Neural cell (in vitro differentiated cells): ENCODE measurements around the gene CELA2B. TPM values are rescaled to one million over a fixed set of nuclear protein-coding genes. Genes with fewer than 3 reads are reported as not detected.

Experiments
- H2AFZ ChIP-seq: fragments of 200-600, 300-800 bp; sonication (generic), shearing (Covaris generic); 2 replicates; pipeline ENCODE4 v1.6.0; 2014; ENCODE audit warnings: low read depth, mild to moderate bottlenecking, antibody characterized with exemption, low read length, moderate library complexity
- H3F3A ChIP-seq: fragments of 200-600 bp; shearing (Covaris generic); 2 replicates; pipeline ENCODE4 v1.6.1; 2016; ENCODE audit warnings: mild to moderate bottlenecking, moderate library complexity, mixed read lengths, antibody characterized with exemption, low read length; ENCODE audit not compliant: insufficient read depth, poor library complexity, severe bottlenecking
- H3K27ac ChIP-seq: fragments of 200-600, 300-800 bp; sonication (generic), shearing (Covaris generic); 2 replicates; pipeline ENCODE4 v1.5.1; 2014; ENCODE audit warnings: mild to moderate bottlenecking, low read length, moderate library complexity
- H3K27me3 ChIP-seq: fragments of 300-800, 200-600 bp; sonication (generic), shearing (Covaris generic); 2 replicates; pipeline ENCODE4 v1.6.0; 2014; ENCODE audit warnings: mild to moderate bottlenecking, low read depth, low read length, moderate library complexity; ENCODE audit not compliant: insufficient read depth
- H3K36me3 ChIP-seq: fragments of 300-800, 200-600 bp; sonication (generic), shearing (Covaris generic); 2 replicates; pipeline ENCODE4 v1.5.1; 2014; ENCODE audit warnings: mild to moderate bottlenecking, antibody characterized with exemption, low read length, moderate library complexity; ENCODE audit not compliant: insufficient read depth
- H3K4me2 ChIP-seq: fragments of 300-800, 200-600 bp; sonication (generic), shearing (Covaris generic); 2 replicates; pipeline ENCODE4 v1.6.0; 2014; ENCODE audit warnings: mild to moderate bottlenecking, low read length
- H3K4me3 ChIP-seq: fragments of 300-800, 200-600 bp; sonication (generic), shearing (Covaris generic); 2 replicates; pipeline ENCODE4 v1.5.1; 2014; ENCODE audit warnings: mild to moderate bottlenecking, low read length, moderate library complexity
- H3K79me2 ChIP-seq: fragments of 200-600 bp; shearing (Covaris generic); replicated peaks from 2 replicates; pipeline ENCODE4 v1.6.0; 2014; ENCODE audit warnings: mild to moderate bottlenecking, low read length, moderate library complexity; ENCODE audit not compliant: insufficient read depth
- H3K9ac ChIP-seq: fragments of 300-800, 200-600 bp; sonication (generic), shearing (Covaris generic); 2 replicates; pipeline ENCODE4 v1.6.1; 2016; ENCODE audit warnings: mild to moderate bottlenecking, low read length, mixed read lengths
- H3K9me2 ChIP-seq: fragments of 200-600 bp; shearing (Covaris generic); 2 replicates; pipeline ENCODE4 v1.6.1; 2016; ENCODE audit warnings: mild to moderate bottlenecking, low read length, mixed read lengths; ENCODE audit not compliant: insufficient read depth
- H3K9me3 ChIP-seq: fragments of 200-600, 300-800 bp; sonication (generic), shearing (Covaris generic); 2 replicates; pipeline ENCODE4 v1.6.1; 2016; ENCODE audit warnings: mild to moderate bottlenecking, mixed run types, low read length, moderate library complexity, mixed read lengths
- H4K20me1 ChIP-seq: fragments of 200-600 bp; shearing (Covaris generic); 2 replicates; pipeline ENCODE4 v1.6.1; 2016; ENCODE audit warnings: mild to moderate bottlenecking, mixed run types; ENCODE audit not compliant: insufficient read depth
- EP300 ChIP-seq: fragments of 450-650 bp; conservative IDR thresholded peaks from 2 replicates; pipeline ENCODE4 v1.6.1; 2014; ENCODE audit warnings: antibody characterized with exemption, mild to moderate bottlenecking, moderate library complexity; ENCODE audit not compliant: poor library complexity, severe bottlenecking
- EZH2 ChIP-seq: fragments of 200-600, 300-800 bp; shearing (Covaris generic), sonication (generic); IDR thresholded peaks from 2 replicates; pipeline ENCODE4 v1.6.1; 2014; ENCODE audit warnings: antibody characterized with exemption, low read length, borderline replicate concordance, mild to moderate bottlenecking; ENCODE audit not compliant: insufficient read depth, poor library complexity, severe bottlenecking
- MXI1 ChIP-seq: fragments of 450-650 bp; conservative IDR thresholded peaks from 2 replicates; pipeline ENCODE4 v1.6.1; 2014; ENCODE audit warnings: antibody characterized with exemption, mild to moderate bottlenecking; ENCODE audit not compliant: poor library complexity, severe bottlenecking
- POLR2AphosphoS5 ChIP-seq: IDR thresholded peaks from 2 replicates; pipeline ENCODE4 v1.6.1; 2012
- RAD21 ChIP-seq: fragments of 450-650 bp; conservative IDR thresholded peaks from 2 replicates; pipeline ENCODE4 v1.6.1; 2014; ENCODE audit warnings: antibody characterized with exemption, mild to moderate bottlenecking, moderate library complexity
- SMC3 ChIP-seq: fragments of 450-650 bp; conservative IDR thresholded peaks from 2 replicates; pipeline ENCODE4 v1.6.1; 2014; ENCODE audit warnings: antibody characterized with exemption, mild to moderate bottlenecking, moderate library complexity; ENCODE audit not compliant: poor library complexity
- TAF1 ChIP-seq: IDR thresholded peaks from 2 replicates; pipeline ENCODE4 v1.6.1; 2012; ENCODE audit warnings: low read depth
- polyA plus RNA-seq: library from polyadenylated mRNA; depleted of rRNA; stranded (reverse); fragments of >200 nt; gene quantifications from 2 replicates; pipeline ENCODE4 v1.2.3, GENCODE V29; 2014
- TF ChIP-seq, protein P1 (sequence below): fragments of 450-650 bp; IDR thresholded peaks from 2 replicates; pipeline ENCODE4 v1.5.1; 2014; ENCODE audit warnings: antibody characterized with exemption, mild to moderate bottlenecking, moderate library complexity; ENCODE audit not compliant: poor library complexity, severe bottlenecking
- TF ChIP-seq, protein P2 (sequence below): IDR thresholded peaks from 2 replicates; pipeline ENCODE4 v1.6.1; 2012; ENCODE audit warnings: borderline replicate concordance

CELA2B gene
- polyA plus RNA-seq, 1 donor from 2014 or later: not detected

- TF ChIP-seq EZH2: no peak
- TF ChIP-seq EP300: peak; percentile 39
- TF ChIP-seq POLR2AphosphoS5: peak; percentile 76
- H2AFZ ChIP-seq: peak overlapping the region; percentile 62
- no peaks in the 10 kb centered on the region for H4K20me1 ChIP-seq
- peaks cover 11% of the 10 kb centered on the region for H3F3A ChIP-seq
- no peaks in the 10 kb centered on the region for H3K27me3 ChIP-seq
- peak overlapping the region; percentile 95 for H3K4me3 ChIP-seq
- H3K36me3 ChIP-seq: no peaks in the 10 kb centered on the region
- peak overlapping the region; percentile 95 for H3K27ac ChIP-seq
- H3K9me2 ChIP-seq: no peaks in the 10 kb centered on the region
- H3K4me2 ChIP-seq: no peak overlapping the region
- H3K9ac ChIP-seq: peak overlapping the region; percentile 85
- H3K79me2 ChIP-seq: peaks cover 32% of the 10 kb centered on the region
- H3K9me3 ChIP-seq: no peaks in the 10 kb centered on the region
Observed at GRCh38 chr1:15524283-15525049, 48.6 kb downstream of the CELA2B start.

GRCh38 chr1:15525050-15526020 is 49.4 kb downstream of the CELA2B start:
- peaks cover 11% of the 10 kb centered on the region for H3F3A ChIP-seq
- peak overlapping the region; percentile 95 for H3K4me3 ChIP-seq
- H2AFZ ChIP-seq: peak overlapping the region; percentile 73
- no peaks in the 10 kb centered on the region for H4K20me1 ChIP-seq
- peak overlapping the region; percentile 85 for H3K9ac ChIP-seq
- peaks cover 32% of the 10 kb centered on the region for H3K79me2 ChIP-seq
- peak overlapping the region; percentile 51 for H3K4me2 ChIP-seq
- H3K9me2 ChIP-seq: no peaks in the 10 kb centered on the region
- no peaks in the 10 kb centered on the region for H3K36me3 ChIP-seq
- peak overlapping the region; percentile 95 for H3K27ac ChIP-seq
- H3K27me3 ChIP-seq: no peaks in the 10 kb centered on the region
- no peaks in the 10 kb centered on the region for H3K9me3 ChIP-seq
- TF ChIP-seq EP300: no peak
- TF ChIP-seq POLR2AphosphoS5: no peak
- TF ChIP-seq RAD21: no peak
- no peak for TF ChIP-seq SMC3
- no peak for TF ChIP-seq TAF1
- TF ChIP-seq, protein P1, sequence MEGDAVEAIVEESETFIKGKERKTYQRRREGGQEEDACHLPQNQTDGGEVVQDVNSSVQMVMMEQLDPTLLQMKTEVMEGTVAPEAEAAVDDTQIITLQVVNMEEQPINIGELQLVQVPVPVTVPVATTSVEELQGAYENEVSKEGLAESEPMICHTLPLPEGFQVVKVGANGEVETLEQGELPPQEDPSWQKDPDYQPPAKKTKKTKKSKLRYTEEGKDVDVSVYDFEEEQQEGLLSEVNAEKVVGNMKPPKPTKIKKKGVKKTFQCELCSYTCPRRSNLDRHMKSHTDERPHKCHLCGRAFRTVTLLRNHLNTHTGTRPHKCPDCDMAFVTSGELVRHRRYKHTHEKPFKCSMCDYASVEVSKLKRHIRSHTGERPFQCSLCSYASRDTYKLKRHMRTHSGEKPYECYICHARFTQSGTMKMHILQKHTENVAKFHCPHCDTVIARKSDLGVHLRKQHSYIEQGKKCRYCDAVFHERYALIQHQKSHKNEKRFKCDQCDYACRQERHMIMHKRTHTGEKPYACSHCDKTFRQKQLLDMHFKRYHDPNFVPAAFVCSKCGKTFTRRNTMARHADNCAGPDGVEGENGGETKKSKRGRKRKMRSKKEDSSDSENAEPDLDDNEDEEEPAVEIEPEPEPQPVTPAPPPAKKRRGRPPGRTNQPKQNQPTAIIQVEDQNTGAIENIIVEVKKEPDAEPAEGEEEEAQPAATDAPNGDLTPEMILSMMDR: no peak
- TF ChIP-seq EZH2: no peak
- TF ChIP-seq MXI1: no peak
- TF ChIP-seq, protein P2, sequence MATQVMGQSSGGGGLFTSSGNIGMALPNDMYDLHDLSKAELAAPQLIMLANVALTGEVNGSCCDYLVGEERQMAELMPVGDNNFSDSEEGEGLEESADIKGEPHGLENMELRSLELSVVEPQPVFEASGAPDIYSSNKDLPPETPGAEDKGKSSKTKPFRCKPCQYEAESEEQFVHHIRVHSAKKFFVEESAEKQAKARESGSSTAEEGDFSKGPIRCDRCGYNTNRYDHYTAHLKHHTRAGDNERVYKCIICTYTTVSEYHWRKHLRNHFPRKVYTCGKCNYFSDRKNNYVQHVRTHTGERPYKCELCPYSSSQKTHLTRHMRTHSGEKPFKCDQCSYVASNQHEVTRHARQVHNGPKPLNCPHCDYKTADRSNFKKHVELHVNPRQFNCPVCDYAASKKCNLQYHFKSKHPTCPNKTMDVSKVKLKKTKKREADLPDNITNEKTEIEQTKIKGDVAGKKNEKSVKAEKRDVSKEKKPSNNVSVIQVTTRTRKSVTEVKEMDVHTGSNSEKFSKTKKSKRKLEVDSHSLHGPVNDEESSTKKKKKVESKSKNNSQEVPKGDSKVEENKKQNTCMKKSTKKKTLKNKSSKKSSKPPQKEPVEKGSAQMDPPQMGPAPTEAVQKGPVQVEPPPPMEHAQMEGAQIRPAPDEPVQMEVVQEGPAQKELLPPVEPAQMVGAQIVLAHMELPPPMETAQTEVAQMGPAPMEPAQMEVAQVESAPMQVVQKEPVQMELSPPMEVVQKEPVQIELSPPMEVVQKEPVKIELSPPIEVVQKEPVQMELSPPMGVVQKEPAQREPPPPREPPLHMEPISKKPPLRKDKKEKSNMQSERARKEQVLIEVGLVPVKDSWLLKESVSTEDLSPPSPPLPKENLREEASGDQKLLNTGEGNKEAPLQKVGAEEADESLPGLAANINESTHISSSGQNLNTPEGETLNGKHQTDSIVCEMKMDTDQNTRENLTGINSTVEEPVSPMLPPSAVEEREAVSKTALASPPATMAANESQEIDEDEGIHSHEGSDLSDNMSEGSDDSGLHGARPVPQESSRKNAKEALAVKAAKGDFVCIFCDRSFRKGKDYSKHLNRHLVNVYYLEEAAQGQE: no peak
